ENCODE data around the gene TOX2. TPM values are rescaled to one million over a fixed set of nuclear protein-coding genes. Genes with fewer than 3 reads are reported as not detected.

TOX2 gene
- total and polyA plus RNA-seq, 9 donors = 0.69 to 5.6 (median 1.8) TPM

- TF ChIP-seq EP300 (IDR thresholded peaks at IDR 0.05) = no peak
- TF ChIP-seq CTCF (IDR thresholded peaks at IDR 0.05) = no peak
- TF ChIP-seq POLR2A (IDR thresholded peaks at IDR 0.05) = no peak
- Histone ChIP-seq H3K9me3 (no peaks in the 10 kb centered on the region), H3K36me3 (no peaks in the 10 kb centered on the region), H3K27me3 (no peaks in the 10 kb centered on the region), H3K27ac (no peak overlapping the region), H3K4me3 (no peak overlapping the region), H3K4me1 (ENCODE audit: insufficient read depth) (no peaks in the 10 kb centered on the region)
- WGBS, 3 donors = 13 to 14% (median 14%) methylated on average over 2 of the region's 2 CpGs
- no peak for DNase-seq
- intact Hi-C loops (cut with DNase I) = no loop called here
Observed at GRCh38 chr20:43893930-43894329, 20.7 kb upstream of the TOX2 start.

GRCh38 chr20:43894491-43894890, 20.2 kb upstream of the TOX2 start:
- Histone ChIP-seq H3K9me3 (no peaks in the 10 kb centered on the region), H3K4me1 (ENCODE audit: insufficient read depth) (peaks cover 3% of the 10 kb centered on the region), H3K4me3 (no peak overlapping the region), H3K27me3 (no peaks in the 10 kb centered on the region), H3K36me3 (no peaks in the 10 kb centered on the region), H3K27ac (no peak overlapping the region)
- intact Hi-C loops (cut with DNase I) = no loop called here
- no peak for DNase-seq
- 12 to 23% (median 16%) methylated on average over 4 of the region's 4 CpGs for WGBS, 3 donors
- TF ChIP-seq EP300 (IDR thresholded peaks at IDR 0.05) = no peak
- no peak for TF ChIP-seq CTCF (IDR thresholded peaks at IDR 0.05)
- no peak for TF ChIP-seq POLR2A (IDR thresholded peaks at IDR 0.05)

DNA sequence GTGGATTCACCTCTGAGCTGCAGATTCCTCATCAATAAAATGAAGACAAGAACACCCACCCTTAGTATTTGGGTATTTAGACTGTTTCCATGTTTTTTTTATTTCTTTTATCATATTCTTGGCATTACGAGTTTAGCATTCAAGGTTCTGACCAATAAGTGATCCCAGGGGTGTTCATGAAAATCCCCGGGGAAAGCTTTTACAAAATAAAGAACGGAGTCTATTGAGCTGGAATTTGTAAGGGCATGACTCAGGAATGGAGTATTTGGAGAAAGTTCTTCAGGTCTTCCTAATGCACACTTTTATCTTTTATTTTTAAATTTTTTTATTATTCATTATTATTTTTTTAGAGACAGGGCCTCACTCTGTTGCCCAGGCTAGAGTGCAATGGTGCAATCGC, 19.4 kb upstream of the TOX2 start:
- no peak for DNase-seq
- no peaks in the 10 kb centered on the region for H3K9me3 ChIP-seq
- peaks cover 5% of the 10 kb centered on the region for H3K4me1 ChIP-seq (ENCODE audit: insufficient read depth)
- H3K4me3 ChIP-seq = no peak overlapping the region
- TF ChIP-seq POLR2A (IDR thresholded peaks at IDR 0.05) (no peak), CTCF (IDR thresholded peaks at IDR 0.05) (no peak), EP300 (IDR thresholded peaks at IDR 0.05) (no peak)
- no peak overlapping the region for H3K27ac ChIP-seq
- 57 to 71% (median 60%) methylated on average over 4 of the region's 4 CpGs for WGBS, 3 donors
- H3K36me3 ChIP-seq = no peaks in the 10 kb centered on the region
- intact Hi-C loops (cut with DNase I) = no loop called here
- no peaks in the 10 kb centered on the region for H3K27me3 ChIP-seq

DNA sequence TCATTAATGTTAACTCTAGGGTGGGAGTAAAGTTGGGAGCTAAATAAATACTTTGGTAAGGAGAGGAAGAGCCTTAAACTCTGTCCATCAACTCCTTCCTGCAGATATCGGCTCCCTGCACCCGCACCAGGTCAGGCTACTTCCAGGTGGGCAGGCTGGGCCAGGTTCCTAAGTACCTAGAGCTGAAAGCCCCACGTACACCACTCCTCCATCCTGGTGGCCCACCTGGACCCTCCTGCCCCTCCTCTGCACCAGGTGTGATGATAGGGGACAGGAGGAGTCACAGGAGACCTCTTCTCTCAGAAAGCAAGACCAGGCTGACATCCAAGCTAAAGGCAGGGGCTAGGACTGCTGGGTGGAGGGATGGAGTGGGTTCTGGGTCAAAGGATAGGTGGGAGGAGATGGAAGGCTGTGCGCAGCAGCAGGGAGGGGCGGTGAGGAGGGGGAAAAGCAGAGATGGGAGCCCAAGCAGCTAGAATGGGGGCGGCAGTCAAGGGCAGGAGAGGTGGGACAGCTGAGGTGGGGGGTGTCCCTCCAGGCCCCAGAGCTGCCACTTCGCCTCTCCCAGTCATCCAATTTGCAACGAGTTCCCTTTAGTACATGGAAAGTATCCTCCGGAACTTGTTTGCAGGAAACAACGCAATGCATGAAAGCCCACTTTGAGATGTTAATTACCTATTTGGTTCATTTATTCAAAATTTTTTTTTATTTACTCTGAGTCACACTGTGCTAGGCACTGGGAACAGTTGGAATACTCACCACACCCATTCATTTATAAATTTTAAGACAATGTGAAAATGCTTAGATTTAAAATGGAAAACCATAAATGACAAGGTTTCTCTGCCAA, 15.2 kb upstream of the TOX2 start:
- no peak for TF ChIP-seq CTCF (IDR thresholded peaks at IDR 0.05)
- TF ChIP-seq POLR2A (IDR thresholded peaks at IDR 0.05) = no peak
- TF ChIP-seq EP300 (IDR thresholded peaks at IDR 0.05) = no peak
- no peak overlapping the region for H3K27ac ChIP-seq
- H3K4me1 ChIP-seq (ENCODE audit: insufficient read depth) = peaks cover 5% of the 10 kb centered on the region
- intact Hi-C loops (cut with DNase I) = no loop called here
- no peaks in the 10 kb centered on the region for H3K36me3 ChIP-seq
- 40 to 46% (median 45%) methylated on average over 10 of the region's 10 CpGs for WGBS, 3 donors
- no peaks in the 10 kb centered on the region for H3K27me3 ChIP-seq
- no peak overlapping the region for H3K4me3 ChIP-seq
- H3K9me3 ChIP-seq = no peaks in the 10 kb centered on the region
- DNase-seq = no peak

Data from ovary (tissue), 9 donors.